Ovary (tissue), 3 donors: ENCODE results near the gene CREB3L1.

Source experiments
- EP300 ChIP-seq: sonication (generic); formaldehyde crosslinking; IDR thresholded peaks from one replicate; pipeline ENCODE4 v1.6.1; 2017; ENCODE audit warnings: antibody characterized with exemption
- POLR2A ChIP-seq: fragments of 450-650 bp; IDR thresholded peaks from one replicate; pipeline ENCODE4 v1.6.1; 2017; ENCODE audit warnings: antibody characterized with exemption, mild to moderate bottlenecking, moderate library complexity
- TF ChIP-seq, protein P1 (sequence below), 3 donors: fragments of 450-650 bp in 2 of 3; fragments of 200-600 bp in 1 of 3; IDR thresholded peaks; one replicate each; pipeline versions ENCODE4 v1.5.1 to v1.8.0; 2016 to 2022; ENCODE audit warnings: antibody characterized with exemption in 3 of 3, mild to moderate bottlenecking in 1 of 3
- donor health status: DM: no; HTN: no; CAD: no.

DNA sequence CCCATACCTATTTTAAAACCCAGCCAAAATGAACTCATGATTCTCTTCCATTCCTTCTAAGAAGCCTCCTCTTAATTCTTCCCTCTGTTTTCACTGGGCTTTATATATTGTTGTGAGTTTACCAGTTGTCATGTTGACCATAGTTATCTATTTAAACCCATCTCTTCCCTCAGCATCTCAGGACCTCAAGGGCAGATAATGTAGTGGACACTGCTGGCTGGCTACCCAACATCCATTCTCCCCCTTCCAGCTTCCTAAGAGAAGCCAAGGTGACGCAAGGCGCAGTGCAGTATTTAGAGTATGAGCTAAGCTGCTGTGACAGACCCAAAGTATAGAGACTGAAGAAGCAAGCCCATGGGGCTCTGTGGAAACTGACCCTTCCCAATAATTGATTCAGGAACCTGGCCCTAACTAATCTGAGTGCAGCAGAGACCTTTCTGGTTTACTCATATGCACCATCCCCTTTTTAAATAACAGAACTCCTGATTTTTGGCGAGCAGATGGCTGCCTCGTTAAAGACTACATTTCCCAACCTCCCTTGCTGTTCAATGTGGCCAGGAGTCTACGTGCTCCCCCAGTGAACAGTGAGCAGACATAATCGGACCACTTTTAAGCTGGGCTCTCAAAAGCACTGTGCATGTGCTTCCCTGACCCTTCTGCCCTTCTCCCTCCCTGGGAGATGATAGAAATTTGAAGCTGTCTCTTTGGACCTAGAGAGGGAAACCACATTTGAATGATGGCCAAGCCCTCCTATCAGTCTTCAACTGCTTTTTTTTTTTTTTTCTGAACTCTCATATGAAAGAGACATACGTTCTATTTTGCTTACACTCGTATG lies 28.1 kb upstream of the CREB3L1 start:
- TF ChIP-seq, protein P1, sequence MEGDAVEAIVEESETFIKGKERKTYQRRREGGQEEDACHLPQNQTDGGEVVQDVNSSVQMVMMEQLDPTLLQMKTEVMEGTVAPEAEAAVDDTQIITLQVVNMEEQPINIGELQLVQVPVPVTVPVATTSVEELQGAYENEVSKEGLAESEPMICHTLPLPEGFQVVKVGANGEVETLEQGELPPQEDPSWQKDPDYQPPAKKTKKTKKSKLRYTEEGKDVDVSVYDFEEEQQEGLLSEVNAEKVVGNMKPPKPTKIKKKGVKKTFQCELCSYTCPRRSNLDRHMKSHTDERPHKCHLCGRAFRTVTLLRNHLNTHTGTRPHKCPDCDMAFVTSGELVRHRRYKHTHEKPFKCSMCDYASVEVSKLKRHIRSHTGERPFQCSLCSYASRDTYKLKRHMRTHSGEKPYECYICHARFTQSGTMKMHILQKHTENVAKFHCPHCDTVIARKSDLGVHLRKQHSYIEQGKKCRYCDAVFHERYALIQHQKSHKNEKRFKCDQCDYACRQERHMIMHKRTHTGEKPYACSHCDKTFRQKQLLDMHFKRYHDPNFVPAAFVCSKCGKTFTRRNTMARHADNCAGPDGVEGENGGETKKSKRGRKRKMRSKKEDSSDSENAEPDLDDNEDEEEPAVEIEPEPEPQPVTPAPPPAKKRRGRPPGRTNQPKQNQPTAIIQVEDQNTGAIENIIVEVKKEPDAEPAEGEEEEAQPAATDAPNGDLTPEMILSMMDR (IDR thresholded peaks at IDR 0.05) = no peak
- TF ChIP-seq EP300 (no peak), POLR2A (no peak)
